Heart right ventricle (tissue), 16 donors: ENCODE data around the gene TAB2. TPM values are rescaled to one million over a fixed set of nuclear protein-coding genes. Genes with fewer than 3 reads are reported as not detected.
"Not testable (repeated sequence)": the region's sequence is repeated elsewhere in the genome, so short reads cannot be mapped to it uniquely, and the experiment has no call there.

Experiments used
- ATAC-seq, 8 donors: fragments of 200-7000 bp; cut with Tn5 transposase; one replicate each; pipeline ENCODE4 v1.9.1; 2020; ENCODE audit warnings: mild to moderate bottlenecking in 8 of 8, moderate library complexity in 8 of 8, moderate number of reproducible peaks in 1 of 8
- DNase-seq, 2 donors: peaks; one replicate each; pipeline ENCODE4 v3.0.0-alpha.2; 2020
- H3K27ac ChIP-seq, 10 donors: fragments of 200-600 bp; sonication (generic) in 2 of 10; one replicate each; pipeline versions ENCODE4 v1.5.0 to v1.8.0; 2020 to 2022; ENCODE audit warnings: mild to moderate bottlenecking in 3 of 10
- H3K27me3 ChIP-seq, 7 donors: fragments of 200-600 bp; one replicate each; pipeline ENCODE4 v1.8.0; 2021 to 2022; ENCODE audit warnings: mild to moderate bottlenecking in 2 of 7
- H3K36me3 ChIP-seq, 9 donors: fragments of 200-600 bp; sonication (generic) in 1 of 9; one replicate each; pipeline versions ENCODE4 v1.5.0 to v1.8.0; 2020 to 2022; ENCODE audit warnings: mild to moderate bottlenecking in 2 of 9
- H3K4me1 ChIP-seq, 9 donors: fragments of 200-600 bp; sonication (generic) in 1 of 9; one replicate each; pipeline versions ENCODE4 v1.5.0 to v1.8.0; 2020 to 2022; ENCODE audit warnings: mild to moderate bottlenecking in 4 of 9
- H3K4me3 ChIP-seq, 10 donors: fragments of 200-600 bp; sonication (generic) in 2 of 10; one replicate each; pipeline versions ENCODE4 v1.5.0 to v1.8.0; 2020 to 2022; ENCODE audit warnings: mild to moderate bottlenecking in 7 of 10, moderate library complexity in 2 of 10
- H3K9me3 ChIP-seq, 11 donors: fragments of 200-600 bp in 10 of 11; sonication (generic) in 2 of 11; one replicate each; pipeline versions ENCODE4 v1.5.0 to v1.8.0; 2013 to 2022; ENCODE audit warnings: mild to moderate bottlenecking in 2 of 11, control low read depth in 1 of 11, moderate library complexity in 1 of 11
- WGBS, 2 donors: extraction: QIAGEN DNeasy Blood & Tissue Kit; methylation state at CpG; one replicate each; pipeline ENCODE4 v1.1.7; 2013; ENCODE audit warnings: inconsistent platforms in 1 of 2; 5-methylcytosine and 5-hydroxymethylcytosine counted together
- intact Hi-C, 10 donors: fragments of 100-400 bp; cut with DNase I; formaldehyde crosslinking; loops; one replicate each; pipeline versions ENCODE4 v1.11.1 to v1.14.2; 2022
- polyA plus RNA-seq, 2 donors: library from polyadenylated mRNA; stranded (reverse); fragments of 200-250 nt; gene quantifications; one replicate each; pipeline ENCODE4 v1.2.3, GENCODE V29; 2013
- total RNA-seq, 10 donors: library from RNA; stranded (reverse); fragmentation: NEBNext Ultra II Directional in 3 of 10; extraction: Animal tissue kit (Norgen Biotek cat#: 25700) in 3 of 10; gene quantifications; one replicate each; pipeline versions ENCODE4 v1.2.1 to v1.2.4, GENCODE V29; 2021 to 2023
- TF ChIP-seq, protein P1 (sequence below), 9 donors: fragments of 200-600 bp; sonication (generic) in 2 of 9; IDR thresholded peaks; one replicate each; pipeline versions ENCODE4 v1.5.0 to v1.8.0; 2021 to 2022; ENCODE audit warnings: antibody characterized with exemption in 9 of 9, mild to moderate bottlenecking in 5 of 9, moderate library complexity in 1 of 9
- donor health status: Arrhythmogenic right ventricular cardiomyopathy.
- donor health status: ischemic (EF 13 %, LVEDD 7.1; RV severe dilation, severe dysfunction).
- donor health status: healthy with polysubstance abuse.
- donor health status: DM: no; HTN: yes; CAD: no.
- donor health status: DM: no; HTN: no; CAD: no.
- donor health status: ischemic (EF 25% LVEDD 6.9; RV normal size, moderate dysfunction).
- donor health status: ischemic (EF 25% LVEDD 5.7; RV mildly dilated, moderate dysfunction).
- donor health status: healthy.
- donor health status: DM: yes; HTN: yes; CAD: no.
- donor health status: Ischemic cardiomyopathy.
- donor health status: ischemic (EF 35%, LVEDD 5.7; RV mildly dilated, moderate dysfunction).
- donor health status: nonischemic (EF 11% LVEDD 7.7; RV severe dilation, severe dysfunction).
- donor health status: DM: yes; HTN: yes; CAD: no.
- donor health status: PGD.
- donor health status: ischemic (EF 29% LVEDD 5.4; RV normal size, mild dysfunction).
- donor health status: nonischemic (EF 23%, LVEDD 6.1; RV moderate dilation, normal function).

The TAB2 gene
- total and polyA plus RNA-seq, 12 donors = 13.6 to 72.5 (median 54.3) TPM

DNA sequence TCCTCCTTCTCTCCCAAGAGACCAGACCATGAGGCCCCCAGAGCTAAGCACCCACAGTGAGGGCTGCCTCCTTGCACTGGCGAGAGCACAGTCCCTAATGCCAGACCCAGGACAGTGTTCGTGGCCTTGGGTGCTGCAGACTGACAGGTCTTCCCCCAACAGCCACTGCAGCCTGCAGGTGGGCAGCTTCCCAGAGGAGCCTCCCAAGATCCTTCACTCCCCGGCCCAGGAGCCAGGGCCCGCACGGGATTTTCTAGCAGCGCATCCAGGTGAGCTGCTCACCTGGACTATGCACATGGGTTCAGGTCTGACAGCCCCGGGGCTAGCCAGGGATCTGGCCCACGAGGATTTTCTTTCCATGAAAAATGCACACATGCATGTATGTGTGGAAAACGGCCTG is 124.2 kb downstream of the TAB2 start:
- DNase-seq (no peak), ATAC-seq (no peak)
- Histone ChIP-seq H3K4me3 (no peak overlapping the region), H3K4me1 (peaks cover 0 to 4% (median 0%) of the 10 kb centered on the region in 9 donors), H3K9me3 (no peaks in the 10 kb centered on the region), H3K27ac (no peak overlapping the region), H3K36me3 (no peaks in the 10 kb centered on the region), H3K27me3 (peaks cover 0 to 47% (median 23%) of the 10 kb centered on the region in 7 donors)
- intact Hi-C loops = loop anchor here in 1 of 10 donors (5.0 kb wide), 1 partner anchor 76 kb away; no protein-coding TSS in a partner anchor
- 91 to 94% methylated on average over 9 of the region's 9 CpGs for WGBS, 2 donors
- TF ChIP-seq, protein P1, sequence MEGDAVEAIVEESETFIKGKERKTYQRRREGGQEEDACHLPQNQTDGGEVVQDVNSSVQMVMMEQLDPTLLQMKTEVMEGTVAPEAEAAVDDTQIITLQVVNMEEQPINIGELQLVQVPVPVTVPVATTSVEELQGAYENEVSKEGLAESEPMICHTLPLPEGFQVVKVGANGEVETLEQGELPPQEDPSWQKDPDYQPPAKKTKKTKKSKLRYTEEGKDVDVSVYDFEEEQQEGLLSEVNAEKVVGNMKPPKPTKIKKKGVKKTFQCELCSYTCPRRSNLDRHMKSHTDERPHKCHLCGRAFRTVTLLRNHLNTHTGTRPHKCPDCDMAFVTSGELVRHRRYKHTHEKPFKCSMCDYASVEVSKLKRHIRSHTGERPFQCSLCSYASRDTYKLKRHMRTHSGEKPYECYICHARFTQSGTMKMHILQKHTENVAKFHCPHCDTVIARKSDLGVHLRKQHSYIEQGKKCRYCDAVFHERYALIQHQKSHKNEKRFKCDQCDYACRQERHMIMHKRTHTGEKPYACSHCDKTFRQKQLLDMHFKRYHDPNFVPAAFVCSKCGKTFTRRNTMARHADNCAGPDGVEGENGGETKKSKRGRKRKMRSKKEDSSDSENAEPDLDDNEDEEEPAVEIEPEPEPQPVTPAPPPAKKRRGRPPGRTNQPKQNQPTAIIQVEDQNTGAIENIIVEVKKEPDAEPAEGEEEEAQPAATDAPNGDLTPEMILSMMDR (IDR thresholded peaks at IDR 0.05) = no peak

GRCh38 chr6:149443411-149444181 is 126.1 kb downstream of the TAB2 start:
- Histone ChIP-seq H3K27me3 (peaks cover 0 to 66% (median 39%) of the 10 kb centered on the region in 7 donors), H3K4me1 (peaks cover 0 to 4% (median 0%) of the 10 kb centered on the region in 9 donors), H3K36me3 (no peaks in the 10 kb centered on the region), H3K27ac (no peak overlapping the region), H3K4me3 (no peak overlapping the region), H3K9me3 (no peaks in the 10 kb centered on the region)
- peak in 4 of 8 donors; percentile 21 to 42 (median 31) for ATAC-seq
- 50 to 53% methylated on average over 8 of the region's 8 CpGs for WGBS, 2 donors
- intact Hi-C loops = loop anchor here in 1 of 10 donors (5.0 kb wide), 1 partner anchor 74 kb away; no protein-coding TSS in a partner anchor
- no peak for DNase-seq
- TF ChIP-seq, protein P1 (IDR thresholded peaks at IDR 0.05) = no peak

GRCh38 chr6:149444360-149445094 is 127.0 kb downstream of the TAB2 start:
- not testable (repeated sequence) for DNase-seq, H3K4me3 ChIP-seq, H3K27ac ChIP-seq, H3K4me1 ChIP-seq, H3K9me3 ChIP-seq, ATAC-seq, H3K36me3 ChIP-seq
- WGBS, 2 donors = 65 to 96% methylated on average over 3 of the region's 3 CpGs
- H3K27me3 ChIP-seq = peaks cover 0 to 75% (median 46%) of the 10 kb centered on the region in 7 donors
- intact Hi-C loops = loop anchor here in 1 of 10 donors (5.0 kb wide), 1 partner anchor 73 kb away; no protein-coding TSS in a partner anchor

DNA sequence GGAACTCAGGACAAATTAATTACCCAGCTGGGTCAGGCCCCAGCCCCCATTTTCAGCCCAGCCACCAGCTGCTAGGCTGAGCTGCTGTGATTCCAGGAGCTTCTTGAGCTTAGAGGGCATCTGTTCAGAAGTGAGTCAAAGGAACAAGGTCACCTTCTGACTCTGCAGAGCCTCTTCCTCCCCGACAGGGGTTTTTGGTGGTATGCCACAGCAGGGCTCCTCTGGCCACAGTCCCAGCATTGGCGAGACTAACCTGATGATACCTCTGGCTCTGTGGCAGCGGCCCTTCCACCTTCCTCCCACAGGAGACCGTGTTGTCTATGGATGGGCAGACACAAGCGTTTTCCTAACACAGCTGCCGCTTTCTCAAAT is 127.6 kb downstream of the TAB2 start:
- Histone ChIP-seq H3K4me1 (peaks cover 0 to 4% (median 0%) of the 10 kb centered on the region in 9 donors), H3K27ac (no peak overlapping the region), H3K36me3 (no peaks in the 10 kb centered on the region), H3K9me3 (no peaks in the 10 kb centered on the region), H3K27me3 (peaks cover 0 to 78% (median 52%) of the 10 kb centered on the region in 7 donors), H3K4me3 (no peak overlapping the region)
- WGBS, 2 donors = 69 to 71% methylated on average over 6 of the region's 6 CpGs
- intact Hi-C loops = no loop called here
- TF ChIP-seq, protein P1 (IDR thresholded peaks at IDR 0.05) = no peak
- ATAC-seq = peak in 4 of 8 donors; percentile 23 to 54 (median 33)
- no peak for DNase-seq
